A549 (cell line): ENCODE results near the gene CDC16.

ENCODE experiments used
- KDM1A ChIP-seq: fragments of 200-600 bp; sonication (generic); IDR thresholded peaks from 2 replicates; pipeline ENCODE4 v1.6.1; 2016; ENCODE audit warnings: low read depth, mild to moderate bottlenecking
- MYC ChIP-seq: IDR thresholded peaks from 2 replicates; pipeline ENCODE4 v1.6.1; 2012; ENCODE audit warnings: mild to moderate bottlenecking, inconsistent platforms, low read length, improper control_type of control experiment, borderline replicate concordance
- POLR2A ChIP-seq: IDR thresholded peaks from 2 replicates; pipeline ENCODE4 v1.6.1; 2012; ENCODE audit warnings: mild to moderate bottlenecking, low read length
- SMC3 ChIP-seq: fragments of >200 bp; sonication (Bioruptor Twin); formaldehyde crosslinking; IDR thresholded peaks from 3 replicates; pipeline ENCODE4 v1.6.1; 2018; ENCODE audit warnings: inconsistent platforms
- SREBF2 ChIP-seq: fragments of 450-650 bp; IDR thresholded peaks from 2 replicates; pipeline ENCODE4 v1.6.1; 2014; ENCODE audit warnings: mild to moderate bottlenecking, moderate library complexity
- ZC3H11A ChIP-seq: fragments of 450-650 bp; IDR thresholded peaks from 2 replicates; pipeline ENCODE4 v1.6.1; 2014; ENCODE audit warnings: antibody characterized with exemption, mild to moderate bottlenecking
- TF ChIP-seq, protein P1 (sequence below): IDR thresholded peaks from 2 replicates; pipeline ENCODE4 v1.6.1; 2012
- TF ChIP-seq, protein P2 (sequence below): fragments of >200 bp; sonication (Bioruptor Twin); formaldehyde crosslinking; IDR thresholded peaks from 3 replicates; pipeline ENCODE4 v1.5.1; 2016
- TF ChIP-seq, protein P3 (sequence below): IDR thresholded peaks from 2 replicates; pipeline ENCODE4 v1.6.1; 2012; ENCODE audit warnings: low read depth, borderline replicate concordance

GRCh38 chr13:114257014-114257413 lies 22.3 kb downstream of the CDC16 start:
- TF ChIP-seq POLR2A (no peak), KDM1A (no peak), ZC3H11A (no peak), SMC3 (no peak), SREBF2 (no peak), MYC (no peak)
- TF ChIP-seq, protein P1, sequence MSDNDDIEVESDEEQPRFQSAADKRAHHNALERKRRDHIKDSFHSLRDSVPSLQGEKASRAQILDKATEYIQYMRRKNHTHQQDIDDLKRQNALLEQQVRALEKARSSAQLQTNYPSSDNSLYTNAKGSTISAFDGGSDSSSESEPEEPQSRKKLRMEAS: no peak
- TF ChIP-seq, protein P2, sequence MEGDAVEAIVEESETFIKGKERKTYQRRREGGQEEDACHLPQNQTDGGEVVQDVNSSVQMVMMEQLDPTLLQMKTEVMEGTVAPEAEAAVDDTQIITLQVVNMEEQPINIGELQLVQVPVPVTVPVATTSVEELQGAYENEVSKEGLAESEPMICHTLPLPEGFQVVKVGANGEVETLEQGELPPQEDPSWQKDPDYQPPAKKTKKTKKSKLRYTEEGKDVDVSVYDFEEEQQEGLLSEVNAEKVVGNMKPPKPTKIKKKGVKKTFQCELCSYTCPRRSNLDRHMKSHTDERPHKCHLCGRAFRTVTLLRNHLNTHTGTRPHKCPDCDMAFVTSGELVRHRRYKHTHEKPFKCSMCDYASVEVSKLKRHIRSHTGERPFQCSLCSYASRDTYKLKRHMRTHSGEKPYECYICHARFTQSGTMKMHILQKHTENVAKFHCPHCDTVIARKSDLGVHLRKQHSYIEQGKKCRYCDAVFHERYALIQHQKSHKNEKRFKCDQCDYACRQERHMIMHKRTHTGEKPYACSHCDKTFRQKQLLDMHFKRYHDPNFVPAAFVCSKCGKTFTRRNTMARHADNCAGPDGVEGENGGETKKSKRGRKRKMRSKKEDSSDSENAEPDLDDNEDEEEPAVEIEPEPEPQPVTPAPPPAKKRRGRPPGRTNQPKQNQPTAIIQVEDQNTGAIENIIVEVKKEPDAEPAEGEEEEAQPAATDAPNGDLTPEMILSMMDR: no peak
- TF ChIP-seq, protein P3, sequence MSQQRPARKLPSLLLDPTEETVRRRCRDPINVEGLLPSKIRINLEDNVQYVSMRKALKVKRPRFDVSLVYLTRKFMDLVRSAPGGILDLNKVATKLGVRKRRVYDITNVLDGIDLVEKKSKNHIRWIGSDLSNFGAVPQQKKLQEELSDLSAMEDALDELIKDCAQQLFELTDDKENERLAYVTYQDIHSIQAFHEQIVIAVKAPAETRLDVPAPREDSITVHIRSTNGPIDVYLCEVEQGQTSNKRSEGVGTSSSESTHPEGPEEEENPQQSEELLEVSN: no peak
